ENCODE measurements around the gene ANKS1B. TPM values are rescaled to one million over a fixed set of nuclear protein-coding genes. Genes with fewer than 3 reads are reported as not detected.

Gene ANKS1B
- polyA plus RNA-seq, 3 donors = not detected

- Histone ChIP-seq H4K20me1 (ENCODE audit: insufficient read depth, low read length) (no peaks in the 10 kb centered on the region), H3K9me3 (replicated peaks in 1 of 2; ENCODE audit: control insufficient read depth in 1 of 2, insufficient read depth in 1 of 2, low read length in 2 of 2) (no peaks in the 10 kb centered on the region), H3K27ac (ENCODE audit: low read depth in 1 of 2, low read length in 2 of 2) (no peak overlapping the region), H3K4me3 (replicated peaks in 1 of 3; ENCODE audit: low read depth in 2 of 3, low read length in 3 of 3) (no peak overlapping the region), H3K9ac (ENCODE audit: insufficient read depth, low read length, poor library complexity, severe bottlenecking) (no peak overlapping the region), H3K4me1 (ENCODE audit: control insufficient read depth in 1 of 2, insufficient read depth in 2 of 2, low read length in 2 of 2) (no peaks in the 10 kb centered on the region), H3K79me2 (ENCODE audit: insufficient read depth, low read length) (no peaks in the 10 kb centered on the region), H3K4me2 (replicated peaks; ENCODE audit: extremely low read depth, low read length, poor library complexity, severe bottlenecking) (no peak overlapping the region), H2AFZ (ENCODE audit: insufficient read depth, low read depth, low read length, poor library complexity, severe bottlenecking) (no peak overlapping the region), H3K27me3 (ENCODE audit: control insufficient read depth in 2 of 2, insufficient read depth in 2 of 2, low read length in 2 of 2) (no peaks in the 10 kb centered on the region), H3K36me3 (replicated peaks in 1 of 2; ENCODE audit: control insufficient read depth in 1 of 2, insufficient read depth in 2 of 2, low read length in 2 of 2) (no peaks in the 10 kb centered on the region)
- TF ChIP-seq, protein P1, sequence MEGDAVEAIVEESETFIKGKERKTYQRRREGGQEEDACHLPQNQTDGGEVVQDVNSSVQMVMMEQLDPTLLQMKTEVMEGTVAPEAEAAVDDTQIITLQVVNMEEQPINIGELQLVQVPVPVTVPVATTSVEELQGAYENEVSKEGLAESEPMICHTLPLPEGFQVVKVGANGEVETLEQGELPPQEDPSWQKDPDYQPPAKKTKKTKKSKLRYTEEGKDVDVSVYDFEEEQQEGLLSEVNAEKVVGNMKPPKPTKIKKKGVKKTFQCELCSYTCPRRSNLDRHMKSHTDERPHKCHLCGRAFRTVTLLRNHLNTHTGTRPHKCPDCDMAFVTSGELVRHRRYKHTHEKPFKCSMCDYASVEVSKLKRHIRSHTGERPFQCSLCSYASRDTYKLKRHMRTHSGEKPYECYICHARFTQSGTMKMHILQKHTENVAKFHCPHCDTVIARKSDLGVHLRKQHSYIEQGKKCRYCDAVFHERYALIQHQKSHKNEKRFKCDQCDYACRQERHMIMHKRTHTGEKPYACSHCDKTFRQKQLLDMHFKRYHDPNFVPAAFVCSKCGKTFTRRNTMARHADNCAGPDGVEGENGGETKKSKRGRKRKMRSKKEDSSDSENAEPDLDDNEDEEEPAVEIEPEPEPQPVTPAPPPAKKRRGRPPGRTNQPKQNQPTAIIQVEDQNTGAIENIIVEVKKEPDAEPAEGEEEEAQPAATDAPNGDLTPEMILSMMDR (IDR thresholded peaks at IDR 0.05) = no peak
- no peaks in the 10 kb centered on the region for H3K4me1 Mint-ChIP-seq
- H3K36me3 Mint-ChIP-seq = no peaks in the 10 kb centered on the region
- no peak for DNase-seq
- no peak overlapping the region for H3K4me3 Mint-ChIP-seq
- no peak overlapping the region for H3K27ac Mint-ChIP-seq
- intact Hi-C loops (cut with micrococcal nuclease) = no loop called here
- no peaks in the 10 kb centered on the region for H3K9me3 Mint-ChIP-seq
- H3K27me3 Mint-ChIP-seq (ENCODE audit: low read depth in 3 of 3) = peaks cover 0 to 2% (median 0%) of the 10 kb centered on the region in 3 donors
These were observed 213.1 kb downstream of the ANKS1B start for GRCh38 chr12:99771659-99772058.

GRCh38 chr12:99769396-99769980 is 215.2 kb downstream of the ANKS1B start:
- no peak for DNase-seq
- Histone ChIP-seq H3K4me1 (ENCODE audit: control insufficient read depth in 1 of 2, insufficient read depth in 2 of 2, low read length in 2 of 2) (no peaks in the 10 kb centered on the region), H3K9ac (ENCODE audit: insufficient read depth, low read length, poor library complexity, severe bottlenecking) (no peak overlapping the region), H3K27me3 (ENCODE audit: control insufficient read depth in 2 of 2, insufficient read depth in 2 of 2, low read length in 2 of 2) (no peaks in the 10 kb centered on the region), H3K36me3 (replicated peaks in 1 of 2; ENCODE audit: control insufficient read depth in 1 of 2, insufficient read depth in 2 of 2, low read length in 2 of 2) (no peaks in the 10 kb centered on the region), H3K27ac (ENCODE audit: low read depth in 1 of 2, low read length in 2 of 2) (no peak overlapping the region), H4K20me1 (ENCODE audit: insufficient read depth, low read length) (no peaks in the 10 kb centered on the region), H3K9me3 (replicated peaks in 1 of 2; ENCODE audit: control insufficient read depth in 1 of 2, insufficient read depth in 1 of 2, low read length in 2 of 2) (no peaks in the 10 kb centered on the region), H3K4me2 (replicated peaks; ENCODE audit: extremely low read depth, low read length, poor library complexity, severe bottlenecking) (no peak overlapping the region), H3K4me3 (replicated peaks in 1 of 3; ENCODE audit: low read depth in 2 of 3, low read length in 3 of 3) (no peak overlapping the region), H3K79me2 (ENCODE audit: insufficient read depth, low read length) (no peaks in the 10 kb centered on the region), H2AFZ (ENCODE audit: insufficient read depth, low read depth, low read length, poor library complexity, severe bottlenecking) (no peak overlapping the region)
- Mint-ChIP-seq H3K27ac (no peak overlapping the region), H3K27me3 (ENCODE audit: low read depth in 3 of 3) (peaks cover 0 to 2% (median 1%) of the 10 kb centered on the region in 3 donors), H3K4me1 (no peaks in the 10 kb centered on the region), H3K9me3 (no peaks in the 10 kb centered on the region), H3K4me3 (no peak overlapping the region), H3K36me3 (no peaks in the 10 kb centered on the region)
- intact Hi-C loops (cut with micrococcal nuclease) = no loop called here
- TF ChIP-seq, protein P1 (IDR thresholded peaks at IDR 0.05) = no peak
- WGBS (ENCODE audit: insufficient coverage) = no CpG with 5 or more reads among the region's 1 CpG

Data from CD14-positive monocyte (primary cell).